ENCODE results near the gene ADCY6. TPM values are rescaled to one million over a fixed set of nuclear protein-coding genes. Genes with fewer than 3 reads are reported as not detected.

The ADCY6 gene
- total and polyA plus RNA-seq, 11 donors, result 60.6 to 145 (median 104) TPM

DNA sequence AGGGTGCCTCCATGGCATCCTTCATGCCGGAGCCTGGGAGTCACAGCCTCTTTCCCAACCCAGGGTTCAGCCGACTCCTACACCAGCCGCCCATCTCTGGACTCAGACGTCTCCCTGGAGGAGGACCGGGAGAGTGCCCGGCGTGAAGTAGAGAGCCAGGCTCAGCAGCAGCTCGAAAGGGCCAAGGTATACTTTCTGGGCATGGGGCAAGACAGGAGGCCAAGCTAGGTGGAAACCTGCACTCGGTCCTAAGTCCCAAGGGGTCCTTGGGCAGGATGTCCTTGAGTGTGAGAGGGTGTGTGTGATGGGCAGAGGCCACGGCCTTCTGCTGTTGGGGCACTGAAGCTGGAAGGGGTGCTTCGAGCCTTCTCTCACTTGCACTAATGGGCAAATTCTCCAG, 34.4 kb upstream of the ADCY6 start:
- 85 to 90% (median 88%) methylated on average over 9 to 11 of the region's 11 CpGs for WGBS, 4 donors
- TF ChIP-seq, protein P1, sequence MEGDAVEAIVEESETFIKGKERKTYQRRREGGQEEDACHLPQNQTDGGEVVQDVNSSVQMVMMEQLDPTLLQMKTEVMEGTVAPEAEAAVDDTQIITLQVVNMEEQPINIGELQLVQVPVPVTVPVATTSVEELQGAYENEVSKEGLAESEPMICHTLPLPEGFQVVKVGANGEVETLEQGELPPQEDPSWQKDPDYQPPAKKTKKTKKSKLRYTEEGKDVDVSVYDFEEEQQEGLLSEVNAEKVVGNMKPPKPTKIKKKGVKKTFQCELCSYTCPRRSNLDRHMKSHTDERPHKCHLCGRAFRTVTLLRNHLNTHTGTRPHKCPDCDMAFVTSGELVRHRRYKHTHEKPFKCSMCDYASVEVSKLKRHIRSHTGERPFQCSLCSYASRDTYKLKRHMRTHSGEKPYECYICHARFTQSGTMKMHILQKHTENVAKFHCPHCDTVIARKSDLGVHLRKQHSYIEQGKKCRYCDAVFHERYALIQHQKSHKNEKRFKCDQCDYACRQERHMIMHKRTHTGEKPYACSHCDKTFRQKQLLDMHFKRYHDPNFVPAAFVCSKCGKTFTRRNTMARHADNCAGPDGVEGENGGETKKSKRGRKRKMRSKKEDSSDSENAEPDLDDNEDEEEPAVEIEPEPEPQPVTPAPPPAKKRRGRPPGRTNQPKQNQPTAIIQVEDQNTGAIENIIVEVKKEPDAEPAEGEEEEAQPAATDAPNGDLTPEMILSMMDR (IDR thresholded peaks at IDR 0.05), result no peak
- no peak for TF ChIP-seq POLR2A (IDR thresholded peaks at IDR 0.05)
- ATAC-seq (no peak), DNase-seq (no peak)
- Histone ChIP-seq H3K9me3 (no peaks in the 10 kb centered on the region), H3K27me3 (no peaks in the 10 kb centered on the region), H3K36me3 (peaks cover 0 to 29% (median 15%) of the 10 kb centered on the region in 9 donors), H3K4me1 (peaks cover 0 to 10% (median 3%) of the 10 kb centered on the region in 12 donors), H3K4me3 (no peak overlapping the region), H3K27ac (no peak overlapping the region)
- intact Hi-C loops (cut with DNase I), result no loop called here

DNA sequence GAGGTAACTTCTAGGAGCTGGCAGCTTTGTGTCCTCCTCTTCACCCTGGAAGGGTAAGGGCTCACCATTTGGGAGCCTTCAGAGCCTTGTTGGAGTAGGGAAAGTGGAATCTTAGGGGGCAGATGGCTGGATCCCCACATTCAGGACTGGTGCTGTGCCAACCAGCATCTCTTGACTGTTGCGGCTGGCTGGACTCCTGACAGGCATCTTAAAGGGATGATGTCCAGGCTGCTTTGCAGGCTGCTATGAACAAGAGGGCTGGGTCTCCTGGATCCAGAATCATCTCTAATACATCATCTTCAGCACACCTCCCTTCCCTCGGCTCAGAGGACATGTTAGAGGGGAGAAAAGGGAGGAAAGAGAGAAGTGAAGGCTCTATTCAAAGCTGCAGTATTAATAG, 33.8 kb upstream of the ADCY6 start:
- Histone ChIP-seq H3K9me3 (no peaks in the 10 kb centered on the region), H3K4me1 (peaks cover 0 to 16% (median 7%) of the 10 kb centered on the region in 12 donors), H3K4me3 (no peak overlapping the region), H3K36me3 (peaks cover 0 to 23% (median 10%) of the 10 kb centered on the region in 9 donors), H3K27ac (no peak overlapping the region), H3K27me3 (peaks cover 0 to 4% (median 0%) of the 10 kb centered on the region in 9 donors)
- TF ChIP-seq, protein P1 (IDR thresholded peaks at IDR 0.05), result no peak
- TF ChIP-seq POLR2A (IDR thresholded peaks at IDR 0.05), result no peak
- intact Hi-C loops (cut with DNase I), result no loop called here
- 67 to 86% (median 78%) methylated on average over 2 of the region's 2 CpGs for WGBS, 4 donors
- DNase-seq (no peak), ATAC-seq (no peak)

- intact Hi-C loops (cut with DNase I), result no loop called here
- 86 to 95% (median 92%) methylated on average over 5 of the region's 5 CpGs for WGBS, 4 donors
- Histone ChIP-seq H3K27ac (no peak overlapping the region), H3K4me3 (no peak overlapping the region), H3K9me3 (no peaks in the 10 kb centered on the region), H3K4me1 (peaks cover 0 to 20% (median 11%) of the 10 kb centered on the region in 12 donors), H3K27me3 (peaks cover 0 to 10% (median 0%) of the 10 kb centered on the region in 9 donors), H3K36me3 (peaks cover 0 to 17% (median 5%) of the 10 kb centered on the region in 9 donors)
- TF ChIP-seq, protein P1 (IDR thresholded peaks at IDR 0.05), result no peak
- no peak for TF ChIP-seq POLR2A (IDR thresholded peaks at IDR 0.05)
- DNase-seq, result no peak
- no peak for ATAC-seq
Measured at GRCh38 chr12:48822139-48822538, 33.2 kb upstream of the ADCY6 start.

DNA sequence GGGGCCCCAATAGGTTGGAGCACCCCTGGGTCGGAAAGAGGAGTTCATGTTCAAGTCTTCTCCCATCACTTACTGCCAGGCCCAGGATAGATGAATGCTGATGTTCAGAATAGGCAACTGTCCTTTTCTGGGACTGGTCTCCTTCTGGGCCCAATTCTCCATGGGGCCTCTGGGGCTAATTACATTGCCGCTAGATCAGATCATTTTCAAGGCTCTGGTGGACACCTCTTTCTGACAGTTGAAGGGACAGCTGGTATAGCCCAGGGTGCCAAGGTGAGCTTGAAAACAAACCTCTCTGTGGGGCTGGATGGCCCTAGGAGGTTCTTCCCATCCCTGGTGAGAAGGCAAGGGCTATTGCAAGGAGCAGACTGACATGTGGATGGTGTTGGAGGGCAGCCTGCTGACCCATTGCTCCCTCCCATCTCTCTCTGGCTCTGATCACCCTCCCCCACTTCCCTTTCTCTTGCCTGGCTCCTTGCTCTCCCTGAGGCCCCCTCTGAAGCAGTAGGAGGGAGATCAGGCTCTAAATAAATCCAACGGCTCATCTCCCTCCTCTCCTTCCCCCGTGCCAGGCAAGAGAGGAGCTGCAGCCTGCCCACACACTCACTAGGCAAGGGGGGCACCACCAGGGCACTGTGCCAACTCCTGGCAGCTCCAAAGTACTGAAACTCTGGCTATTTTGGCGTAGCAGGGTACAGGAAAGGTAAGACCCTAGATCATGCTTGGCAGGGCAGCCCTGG, 31.3 kb upstream of the ADCY6 start:
- Histone ChIP-seq H3K9me3 (no peaks in the 10 kb centered on the region), H3K27me3 (peaks cover 0 to 11% (median 0%) of the 10 kb centered on the region in 9 donors), H3K36me3 (peaks cover 0 to 10% (median 0%) of the 10 kb centered on the region in 9 donors), H3K4me1 (peaks cover 2 to 33% (median 20%) of the 10 kb centered on the region in 12 donors), H3K4me3 (no peak overlapping the region), H3K27ac (no peak overlapping the region)
- intact Hi-C loops (cut with DNase I), result no loop called here
- ATAC-seq (no peak), DNase-seq (no peak)
- TF ChIP-seq, protein P1 (IDR thresholded peaks at IDR 0.05), result no peak
- TF ChIP-seq POLR2A (IDR thresholded peaks at IDR 0.05), result no peak
- 77 to 89% (median 80%) methylated on average over 5 of the region's 5 CpGs for WGBS, 4 donors

All from heart left ventricle (tissue), 16 donors.